DMS53 (cell line): ENCODE results near the gene NCL.
A peak's percentile ranks its signal among the peaks of the same experiment; 100 is the strongest.
"Not testable (repeated sequence)": the region's sequence is repeated elsewhere in the genome, so short reads cannot be mapped to it uniquely, and the experiment has no call there.

ENCODE experiments used
- DNase-seq: peaks from one replicate; lab custom pipeline; 2025; lab: John Stamatoyannopoulos, UW

NCL gene

GRCh38 chr2:231430437-231430836 is 33.8 kb downstream of the NCL start:
- DNase-seq, result not testable (repeated sequence)

GRCh38 chr2:231429901-231430300 is 34.4 kb downstream of the NCL start:
- DNase-seq, result no peak

- DNase-seq, result no peak
Observed at GRCh38 chr2:231429152-231429551, 35.1 kb downstream of the NCL start.

- DNase-seq, result no peak
Observed at GRCh38 chr2:231427116-231427515, 37.2 kb downstream of the NCL start.

GRCh38 chr2:231425811-231426703 is 38.2 kb downstream of the NCL start:
- DNase-seq, result no peak

- DNase-seq, result no peak
Observed at GRCh38 chr2:231425291-231425810, 38.9 kb downstream of the NCL start.

GRCh38 chr2:231423176-231423575 is 41.1 kb downstream of the NCL start:
- no peak for DNase-seq

- DNase-seq, result no peak
Observed at GRCh38 chr2:231422056-231422455, 42.2 kb downstream of the NCL start.

- DNase-seq, result no peak
Observed at GRCh38 chr2:231421051-231421580, 43.2 kb downstream of the NCL start.

- no peak for DNase-seq
Observed at GRCh38 chr2:231418820-231419640, 45.3 kb downstream of the NCL start.

- no peak for DNase-seq
Observed at GRCh38 chr2:231415029-231415428, 49.3 kb downstream of the NCL start.

GRCh38 chr2:231413921-231414476 is 50.3 kb downstream of the NCL start:
- no peak for DNase-seq

GRCh38 chr2:231413456-231413855 is 50.8 kb downstream of the NCL start:
- no peak for DNase-seq

GRCh38 chr2:231412618-231412963 is 51.7 kb downstream of the NCL start:
- no peak for DNase-seq

- peak; percentile 86 for DNase-seq
Observed at GRCh38 chr2:231411831-231412617, 52.3 kb downstream of the NCL start.

- DNase-seq, result no peak
Observed at GRCh38 chr2:231411237-231411636, 53.0 kb downstream of the NCL start.

GRCh38 chr2:231410293-231411004 is 53.8 kb downstream of the NCL start:
- peak; percentile 29 for DNase-seq

- DNase-seq, result no peak
Observed at GRCh38 chr2:231409776-231410175, 54.5 kb downstream of the NCL start.

- DNase-seq, result not testable (repeated sequence)
Observed at GRCh38 chr2:231408304-231408703, 56.0 kb downstream of the NCL start.

GRCh38 chr2:231407686-231408085 is 56.6 kb downstream of the NCL start:
- DNase-seq, result not testable (repeated sequence)
